ENCODE results near the gene HORMAD1.

Gene HORMAD1

GRCh38 chr1:150649441-150650075 is 71.1 kb downstream of the HORMAD1 start:
- no peak for DNase-seq (ENCODE audit: extremely low read depth, low read depth)
- TF ChIP-seq, protein P1, sequence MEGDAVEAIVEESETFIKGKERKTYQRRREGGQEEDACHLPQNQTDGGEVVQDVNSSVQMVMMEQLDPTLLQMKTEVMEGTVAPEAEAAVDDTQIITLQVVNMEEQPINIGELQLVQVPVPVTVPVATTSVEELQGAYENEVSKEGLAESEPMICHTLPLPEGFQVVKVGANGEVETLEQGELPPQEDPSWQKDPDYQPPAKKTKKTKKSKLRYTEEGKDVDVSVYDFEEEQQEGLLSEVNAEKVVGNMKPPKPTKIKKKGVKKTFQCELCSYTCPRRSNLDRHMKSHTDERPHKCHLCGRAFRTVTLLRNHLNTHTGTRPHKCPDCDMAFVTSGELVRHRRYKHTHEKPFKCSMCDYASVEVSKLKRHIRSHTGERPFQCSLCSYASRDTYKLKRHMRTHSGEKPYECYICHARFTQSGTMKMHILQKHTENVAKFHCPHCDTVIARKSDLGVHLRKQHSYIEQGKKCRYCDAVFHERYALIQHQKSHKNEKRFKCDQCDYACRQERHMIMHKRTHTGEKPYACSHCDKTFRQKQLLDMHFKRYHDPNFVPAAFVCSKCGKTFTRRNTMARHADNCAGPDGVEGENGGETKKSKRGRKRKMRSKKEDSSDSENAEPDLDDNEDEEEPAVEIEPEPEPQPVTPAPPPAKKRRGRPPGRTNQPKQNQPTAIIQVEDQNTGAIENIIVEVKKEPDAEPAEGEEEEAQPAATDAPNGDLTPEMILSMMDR (IDR thresholded peaks at IDR 0.05; ENCODE audit: low read depth, low read length), result no peak

All from AG09319 (cell line).